GM21360 (cell line): ENCODE results near the gene IGBP1.
A peak's percentile ranks its signal among the peaks of the same experiment; 100 is the strongest.
"Not testable (repeated sequence)": the region's sequence is repeated elsewhere in the genome, so short reads cannot be mapped to it uniquely, and the experiment has no call there.

Source experiments
- ATAC-seq: cut with Tn5 transposase; IDR thresholded peaks from one replicate; pipeline ENCODE4 v1.9.1; 2021; ENCODE audit warnings: mild to moderate bottlenecking, moderate library complexity; ENCODE audit not compliant: unreplicated experiment

IGBP1 gene

DNA sequence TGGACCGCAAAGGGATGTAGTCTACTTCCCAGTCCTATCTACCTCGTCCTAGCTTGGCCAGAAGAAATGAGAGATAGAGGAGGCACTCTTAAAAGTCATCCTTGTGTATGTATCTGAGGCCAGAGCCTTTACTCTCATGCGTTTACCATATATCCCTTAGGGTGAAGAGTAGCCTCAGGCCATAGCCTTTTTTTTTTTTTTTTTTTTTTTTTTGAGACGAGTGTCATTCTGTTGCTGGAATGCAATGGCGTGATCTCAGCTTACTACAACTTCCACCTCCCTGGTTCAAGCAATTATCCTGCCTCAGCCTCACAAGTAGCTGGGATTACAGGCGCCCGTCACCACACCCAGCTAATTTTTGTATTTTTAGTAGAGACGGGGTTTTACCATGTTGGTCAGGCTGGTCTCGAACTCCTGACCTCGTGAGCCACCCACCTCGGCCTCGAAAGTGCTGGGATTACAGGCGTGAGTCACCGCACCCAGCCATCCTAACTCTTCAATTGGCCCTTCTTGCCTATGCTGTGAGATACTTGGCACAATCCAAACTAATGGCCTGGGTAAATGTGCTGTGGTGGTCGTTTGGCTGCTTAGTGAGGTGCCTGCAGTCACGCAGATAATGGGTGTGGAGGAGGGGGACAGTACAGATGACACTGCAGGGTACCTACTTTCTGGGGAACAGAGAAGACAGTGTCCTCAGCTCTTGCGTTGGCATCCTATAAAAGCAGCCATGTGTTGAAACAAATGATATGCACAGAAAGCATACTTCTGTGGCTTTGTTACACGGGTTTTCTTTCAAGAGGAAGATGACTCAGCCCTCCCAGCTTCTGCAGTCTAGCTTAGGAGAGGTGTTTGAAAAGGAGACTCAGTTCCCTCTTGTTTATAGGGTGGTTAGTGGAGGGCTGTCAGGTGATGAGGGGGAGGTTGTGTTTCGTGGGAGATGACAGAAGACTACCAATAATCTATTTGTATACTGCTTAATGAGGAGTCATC is 33.6 kb downstream of the IGBP1 start:
- ATAC-seq = no peak

- ATAC-seq = no peak
Measured at GRCh38 chrX:70168238-70169188, 35.3 kb downstream of the IGBP1 start.

DNA sequence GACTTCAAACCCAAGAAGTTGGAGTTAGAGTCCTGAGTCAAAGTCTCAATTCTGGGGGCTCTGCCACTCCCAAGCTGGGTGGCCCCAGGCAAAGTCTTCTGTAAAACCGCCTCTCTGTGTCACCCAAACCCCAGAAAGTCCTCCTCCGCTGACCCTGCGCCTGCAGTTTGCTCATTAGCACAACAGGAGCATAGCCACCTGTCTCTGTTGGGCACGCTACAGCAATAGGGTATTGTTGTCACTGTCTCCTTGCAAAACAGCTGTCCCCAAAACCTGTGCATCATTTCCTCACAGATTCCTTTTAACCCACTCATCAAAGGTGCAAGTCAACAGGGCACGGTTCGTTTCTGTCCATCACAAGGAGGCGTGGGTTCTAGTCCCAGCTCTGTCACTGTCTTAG is 36.0 kb downstream of the IGBP1 start:
- ATAC-seq = no peak

DNA sequence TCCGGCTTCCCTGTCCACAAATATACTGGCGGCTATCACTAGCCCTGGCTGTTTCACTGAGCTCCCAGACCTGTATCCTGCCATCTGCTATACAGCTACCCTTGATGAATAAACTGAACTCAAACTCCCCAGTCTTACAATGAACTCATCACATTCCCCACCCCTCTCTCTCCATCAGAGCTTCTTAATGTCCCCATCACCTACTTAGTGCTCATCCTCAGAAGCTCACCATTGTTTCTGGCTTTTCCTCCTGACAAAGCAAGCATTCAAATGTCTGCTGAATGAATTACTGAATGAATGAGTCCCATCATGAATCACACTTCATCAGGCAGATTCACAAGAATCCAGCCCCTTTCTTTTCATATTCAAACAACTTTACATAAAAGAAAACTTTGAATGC is 38.4 kb downstream of the IGBP1 start:
- no peak for ATAC-seq

- ATAC-seq = no peak
Measured at GRCh38 chrX:70172221-70172620, 39.0 kb downstream of the IGBP1 start.

- no peak for ATAC-seq
Measured at GRCh38 chrX:70172964-70173363, 39.7 kb downstream of the IGBP1 start.

DNA sequence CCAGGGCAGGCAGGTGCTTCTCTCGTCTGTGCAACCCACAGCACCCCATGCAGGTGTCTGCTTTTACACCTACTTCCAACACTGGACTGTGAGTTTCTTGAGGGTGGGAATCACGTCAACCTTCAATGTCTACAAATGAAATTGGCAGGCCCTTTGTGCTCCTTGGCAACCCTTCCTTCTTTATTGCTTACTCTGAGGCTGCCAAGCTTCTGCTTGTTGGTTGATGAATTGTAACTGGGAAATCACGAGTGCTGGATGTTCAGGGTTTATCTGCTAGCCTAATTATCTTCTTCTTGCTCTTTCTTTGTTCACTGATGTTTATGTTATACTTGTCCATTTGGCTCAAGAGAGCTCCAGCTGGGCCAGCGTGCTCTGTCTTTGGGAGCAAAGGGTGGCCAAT is 41.5 kb downstream of the IGBP1 start:
- no peak for ATAC-seq

- no peak for ATAC-seq
Measured at GRCh38 chrX:70175338-70175737, 42.1 kb downstream of the IGBP1 start.

DNA sequence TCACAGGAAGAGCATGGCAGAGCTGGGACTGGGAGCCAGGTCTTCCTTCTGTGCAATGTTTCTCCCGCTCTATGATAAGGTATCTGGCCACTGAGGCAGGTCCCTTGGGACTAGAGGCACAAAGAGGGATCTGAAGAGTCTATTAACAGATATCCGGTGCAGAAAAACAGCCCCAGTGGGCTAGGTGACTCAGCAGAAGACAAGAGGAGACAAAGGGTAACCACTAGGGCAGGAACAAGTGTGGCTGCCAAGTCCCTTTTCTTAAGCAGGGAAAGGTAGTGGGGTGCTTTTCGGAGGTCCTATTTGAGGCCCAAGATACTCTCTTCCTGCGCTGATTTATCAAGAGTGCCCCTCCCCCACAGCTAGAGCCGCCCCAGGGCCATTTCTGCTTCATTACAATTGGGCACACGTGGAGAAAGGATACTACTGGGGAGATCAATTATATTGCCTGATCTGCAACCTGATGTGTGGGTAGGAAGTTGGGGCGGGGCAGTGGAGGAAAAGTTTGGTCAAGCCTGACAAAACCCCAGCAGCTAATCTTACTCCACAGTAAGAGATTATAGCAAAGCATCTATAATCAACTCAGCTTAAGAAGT is 43.8 kb downstream of the IGBP1 start, which contains the start of gene DGAT2L6:
TSS of gene DGAT2L6 (plus strand) at position 546 of the 596 bp plus-strand sequence. CDS start 100 bp downstream, outside the sequence.
- peak; percentile 53 for ATAC-seq

DNA sequence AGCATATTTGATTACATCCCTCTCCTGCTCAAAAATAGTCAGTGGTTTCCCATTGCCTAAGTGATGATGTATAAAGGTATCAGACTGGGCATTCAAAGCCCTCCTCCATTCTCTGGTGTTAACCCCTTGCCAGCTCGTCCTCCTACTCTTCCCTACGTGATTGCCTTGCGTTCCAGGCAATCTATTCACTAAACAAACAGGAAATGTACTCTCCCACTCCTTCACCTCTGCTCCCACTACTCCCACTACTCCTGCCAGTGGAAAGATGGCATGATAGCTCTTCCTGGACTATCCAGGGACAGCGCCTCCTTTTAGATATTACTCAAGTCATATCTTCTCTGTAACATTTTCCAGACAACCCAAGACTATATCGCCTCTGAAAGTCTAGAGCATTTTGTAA is 49.8 kb downstream of the IGBP1 start:
- no peak for ATAC-seq

DNA sequence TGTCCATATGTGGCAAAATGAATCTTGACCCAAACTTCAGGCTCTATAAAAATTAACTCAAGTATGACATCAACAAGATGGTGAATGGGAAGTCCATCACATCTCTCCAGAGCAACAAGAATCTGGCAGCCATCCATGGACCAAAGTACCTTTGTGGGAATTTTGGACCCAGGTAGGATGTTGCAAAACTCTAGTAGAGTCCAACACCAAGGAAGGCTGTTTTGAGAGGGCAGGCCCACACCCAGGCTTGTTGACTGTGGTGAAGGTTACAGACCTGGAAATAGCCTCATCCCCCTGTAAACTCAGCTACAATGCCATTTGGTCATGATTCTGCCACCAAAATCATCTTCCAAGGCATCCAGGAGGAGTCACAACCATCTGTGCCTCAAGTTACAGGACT is 57.0 kb downstream of the IGBP1 start:
- no peak for ATAC-seq

GRCh38 chrX:70196961-70197720 is 63.9 kb downstream of the IGBP1 start:
- peak; percentile 77 for ATAC-seq

- no peak for ATAC-seq
Measured at GRCh38 chrX:70201732-70202131, 68.5 kb downstream of the IGBP1 start.

DNA sequence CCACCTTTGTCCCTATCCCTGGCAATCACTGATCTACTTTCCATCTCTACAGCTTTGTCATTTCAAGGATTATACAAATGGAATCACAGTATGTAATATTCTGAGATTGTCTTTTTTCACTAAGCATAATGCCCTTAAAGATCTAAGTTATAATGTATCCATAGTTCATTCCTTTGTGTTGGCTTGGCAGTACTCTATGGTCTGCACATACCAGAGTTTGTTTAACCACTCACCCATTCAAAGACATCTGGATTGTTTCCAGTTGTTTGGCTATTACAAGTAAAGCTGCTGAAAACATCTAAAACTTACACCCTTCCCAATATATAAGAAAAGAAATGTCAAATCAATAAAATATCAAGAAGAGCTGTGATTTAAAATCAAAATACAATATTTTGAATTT is 75.2 kb downstream of the IGBP1 start:
- ATAC-seq = no peak

DNA sequence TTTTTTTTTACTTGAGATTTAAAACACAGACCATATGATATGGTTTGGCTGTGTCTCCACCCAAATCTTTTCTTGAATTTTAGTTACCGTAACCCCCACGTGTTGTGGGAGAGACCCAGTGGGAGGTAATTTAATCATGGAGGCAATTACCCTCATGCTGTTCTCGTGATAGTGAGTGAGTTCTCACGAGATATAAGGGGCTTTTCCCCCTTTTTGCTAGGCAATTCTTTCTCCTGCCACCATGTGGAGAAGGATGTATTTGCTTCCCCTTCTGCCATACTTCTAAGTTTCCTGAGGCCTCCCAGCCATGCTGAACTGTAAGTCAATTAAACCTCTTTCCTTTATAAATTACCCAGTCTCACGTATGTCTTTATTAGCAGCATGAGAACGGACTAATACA is 76.3 kb downstream of the IGBP1 start:
- not testable (repeated sequence) for ATAC-seq
